Measurements from ENCODE around the gene BANF2. TPM values are rescaled to one million over a fixed set of nuclear protein-coding genes. Genes with fewer than 3 reads are reported as not detected.
A peak's percentile ranks its signal among the peaks of the same experiment; 100 is the strongest.

BANF2 gene
- total and polyA plus RNA-seq, 2 of the 8 experiments (the other 6 are each of a cell fraction or from before 2014, with no cell fraction given): not detected

GRCh38 chr20:17732907-17733521, 33.2 kb downstream of the BANF2 start:
- Histone ChIP-seq H3K18ac (ENCODE audit: extremely low read depth, low read length) (no peak overlapping the region), H3K4ac (replicated peaks; ENCODE audit: insufficient read length, low read depth, low read length) (no peak overlapping the region), H2AFZ (ENCODE audit: low read length) (no peak overlapping the region), H3K9ac (replicated peaks in 1 of 4; ENCODE audit: extremely low read depth in 1 of 4, low read depth in 3 of 4, low read length in 3 of 4) (no peak overlapping the region), H4K8ac (ENCODE audit: extremely low read depth, insufficient read depth, low read length) (no peak overlapping the region), H3K14ac (ENCODE audit: insufficient read length) (no peak overlapping the region), H3K4me2 (ENCODE audit: insufficient read depth in 1 of 2, low read depth in 2 of 2, low read length in 2 of 2) (no peak overlapping the region), H2BK5ac (ENCODE audit: low read depth, low read length) (no peak overlapping the region), H3K4me1 (replicated peaks in 1 of 4; ENCODE audit: control insufficient read depth in 3 of 4, insufficient read depth in 4 of 4, low read length in 3 of 4) (peaks cover 0 to 5% (median 3%) of the 10 kb centered on the region in 4 experiments; a peak in 3 of 7 replicates), H3K79me1 (ENCODE audit: low read depth, low read length) (no peaks in the 10 kb centered on the region), H3K27me3 (replicated peaks in 1 of 4; ENCODE audit: control insufficient read depth in 3 of 4, extremely low read depth in 1 of 4, insufficient read depth in 3 of 4, low read length in 3 of 4) (no peaks in the 10 kb centered on the region), H4K5ac (ENCODE audit: insufficient read length, low read depth, low read length) (no peak overlapping the region), H2AK5ac (ENCODE audit: low read depth, low read length) (no peak overlapping the region), H3K23me2 (ENCODE audit: low read depth, low read length) (no peaks in the 10 kb centered on the region), H3K79me2 (ENCODE audit: control insufficient read depth in 1 of 2, insufficient read depth in 2 of 2, low read length in 2 of 2) (no peaks in the 10 kb centered on the region), H4K91ac (replicated peaks; ENCODE audit: insufficient read length, low read length) (no peak overlapping the region), H4K20me1 (replicated peaks in 1 of 2; ENCODE audit: control insufficient read depth in 1 of 2, insufficient read depth in 2 of 2, low read length in 2 of 2) (no peaks in the 10 kb centered on the region), H2BK120ac (replicated peaks; ENCODE audit: low read depth, low read length) (no peak overlapping the region), H2BK15ac (ENCODE audit: low read length) (no peak overlapping the region), H2BK20ac (ENCODE audit: low read length) (no peak overlapping the region), H3K36me3 (ENCODE audit: control insufficient read depth in 2 of 4, insufficient read depth in 4 of 4, low read length in 3 of 4) (no peaks in the 10 kb centered on the region), H3K27ac (ENCODE audit: low read depth, low read length) (no peak overlapping the region), H3K56ac (replicated peaks; ENCODE audit: insufficient read length, low read depth, low read length) (no peak overlapping the region), H3K9me3 (ENCODE audit: insufficient read depth in 2 of 2, low read depth in 1 of 2, low read length in 1 of 2) (peaks cover 6 to 7% of the 10 kb centered on the region in 2 experiments; a peak in 3 of 4 replicates), H3K23ac (ENCODE audit: insufficient read length) (no peak overlapping the region), H3K4me3 (ENCODE audit: extremely low read depth in 1 of 4, insufficient read depth in 2 of 4, low read depth in 3 of 4, low read length in 4 of 4) (no peak overlapping the region), H2BK12ac (ENCODE audit: low read depth, low read length) (peak overlapping the region; percentile 50; the same call in 1 of the 2 replicates)
- FAIRE-seq (no peak), DNase-seq (ENCODE audit: low read depth in 1 of 2, low spot score in 2 of 2) (no peak)
- POLR2A ChIA-PET (ENCODE audit: partially characterized antibody): no interaction called here
- CTCF ChIA-PET (ENCODE audit: partially characterized antibody): interaction anchor here (0.6 to 1.7 kb wide), 4 partner anchors 10 to 50 kb away, joined by 3 to 9 read pairs (median 3); no protein-coding TSS in a partner anchor
- 78% methylated on average over 6 of the region's 6 CpGs; no CpG with 5 or more reads in 1 of the 2 experiments for WGBS, 2 experiments (ENCODE audit: extremely low coverage in 1 of 2, insufficient coverage in 1 of 2, insufficient read length in 1 of 2, insufficient replicate concordance in 2 of 2, low coverage in 1 of 2, low lambda C conversion rate in 2 of 2, missing lambda C conversion rate in 1 of 2)
- TF ChIP-seq RXRA (IDR thresholded peaks at IDR 0.05; ENCODE audit: insufficient read depth, low read depth, low read length) (no peak), ATF2 (IDR thresholded peaks at IDR 0.05; ENCODE audit: low read length) (no peak), SRF (IDR thresholded peaks at IDR 0.05; ENCODE audit: low read depth, low read length) (no peak), PHF8 (conservative IDR thresholded peaks at IDR 0.05; ENCODE audit: low read depth, low read length) (no peak), POU5F1 (IDR thresholded peaks at IDR 0.05; ENCODE audit: low read depth, low read length) (no peak), EGR1 (IDR thresholded peaks at IDR 0.05; ENCODE audit: borderline replicate concordance, low read depth, low read length) (no peak), CHD2 (IDR thresholded peaks at IDR 0.05; ENCODE audit: low read length) (no peak), CBX5 (IDR thresholded peaks at IDR 0.05; ENCODE audit: low read depth, low read length) (no peak), BACH1 (IDR thresholded peaks at IDR 0.05; ENCODE audit: low read length) (no peak), NANOG (IDR thresholded peaks at IDR 0.05; ENCODE audit: insufficient read depth, low read depth, low read length, poor library complexity, severe bottlenecking) (no peak)
- TF ChIP-seq, protein P1, sequence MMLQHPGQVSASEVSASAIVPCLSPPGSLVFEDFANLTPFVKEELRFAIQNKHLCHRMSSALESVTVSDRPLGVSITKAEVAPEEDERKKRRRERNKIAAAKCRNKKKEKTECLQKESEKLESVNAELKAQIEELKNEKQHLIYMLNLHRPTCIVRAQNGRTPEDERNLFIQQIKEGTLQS (IDR thresholded peaks at IDR 0.05; ENCODE audit: insufficient read depth, low read depth, low read length): no peak
